OCI-LY7 (cell line): Measurements from ENCODE around the gene MRTFB.

Experiments
- EZH2phosphoT487 ChIP-seq: fragments of 200-600 bp; sonication (generic); IDR thresholded peaks from 2 replicates; pipeline ENCODE4 v1.6.1; 2018; ENCODE audit warnings: low read depth, borderline replicate concordance, mild to moderate bottlenecking, mixed run types, antibody characterized with exemption, low read length, moderate library complexity, mixed read lengths
- TF ChIP-seq, protein P1 (sequence below): fragments of 200-600 bp; sonication (generic); conservative IDR thresholded peaks from 2 replicates; pipeline ENCODE4 v1.5.1; 2014; ENCODE audit warnings: mild to moderate bottlenecking, antibody characterized with exemption, low read length, moderate library complexity, mixed read lengths

DNA sequence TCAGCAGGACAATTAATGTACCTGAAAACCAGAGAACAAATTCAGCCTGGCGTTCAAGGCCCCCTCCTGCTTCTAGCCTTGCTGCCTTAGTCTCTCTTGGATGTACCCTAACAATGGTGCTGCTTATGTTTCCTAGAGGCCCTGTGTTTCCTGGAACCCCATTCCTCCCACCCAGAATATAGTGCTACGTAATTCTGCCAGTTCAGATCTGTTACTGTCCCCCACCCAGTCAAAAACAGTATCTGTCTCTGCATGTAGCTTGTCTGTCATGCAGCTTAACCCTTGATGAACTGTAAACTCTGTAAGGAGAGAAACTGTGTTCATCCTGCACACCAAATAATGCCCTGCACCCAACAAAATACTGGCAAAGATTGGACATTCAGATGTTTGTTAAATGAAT is 6.8 kb downstream of the MRTFB start:
- TF ChIP-seq, protein P1, sequence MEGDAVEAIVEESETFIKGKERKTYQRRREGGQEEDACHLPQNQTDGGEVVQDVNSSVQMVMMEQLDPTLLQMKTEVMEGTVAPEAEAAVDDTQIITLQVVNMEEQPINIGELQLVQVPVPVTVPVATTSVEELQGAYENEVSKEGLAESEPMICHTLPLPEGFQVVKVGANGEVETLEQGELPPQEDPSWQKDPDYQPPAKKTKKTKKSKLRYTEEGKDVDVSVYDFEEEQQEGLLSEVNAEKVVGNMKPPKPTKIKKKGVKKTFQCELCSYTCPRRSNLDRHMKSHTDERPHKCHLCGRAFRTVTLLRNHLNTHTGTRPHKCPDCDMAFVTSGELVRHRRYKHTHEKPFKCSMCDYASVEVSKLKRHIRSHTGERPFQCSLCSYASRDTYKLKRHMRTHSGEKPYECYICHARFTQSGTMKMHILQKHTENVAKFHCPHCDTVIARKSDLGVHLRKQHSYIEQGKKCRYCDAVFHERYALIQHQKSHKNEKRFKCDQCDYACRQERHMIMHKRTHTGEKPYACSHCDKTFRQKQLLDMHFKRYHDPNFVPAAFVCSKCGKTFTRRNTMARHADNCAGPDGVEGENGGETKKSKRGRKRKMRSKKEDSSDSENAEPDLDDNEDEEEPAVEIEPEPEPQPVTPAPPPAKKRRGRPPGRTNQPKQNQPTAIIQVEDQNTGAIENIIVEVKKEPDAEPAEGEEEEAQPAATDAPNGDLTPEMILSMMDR: no peak
- TF ChIP-seq EZH2phosphoT487: no peak
